ENCODE data around the gene IL1RAP.

IL1RAP gene

GRCh38 chr3:190614226-190615059 is 100.6 kb downstream of the IL1RAP start:
- DNase-seq (ENCODE audit: low read depth), result no peak

GRCh38 chr3:190615060-190615384 is 101.1 kb downstream of the IL1RAP start:
- DNase-seq (ENCODE audit: low read depth), result no peak

- no peak for DNase-seq (ENCODE audit: low read depth)
These were observed 101.7 kb downstream of the IL1RAP start for GRCh38 chr3:190615607-190616006.

- DNase-seq (ENCODE audit: low read depth), result no peak
These were observed 102.8 kb downstream of the IL1RAP start for GRCh38 chr3:190616637-190617036.

- DNase-seq (ENCODE audit: low read depth), result peak; percentile 30
These were observed 103.3 kb downstream of the IL1RAP start for GRCh38 chr3:190617185-190617584.

GRCh38 chr3:190618330-190619030 is 104.6 kb downstream of the IL1RAP start:
- no peak for DNase-seq (ENCODE audit: low read depth)

- no peak for DNase-seq (ENCODE audit: low read depth)
These were observed 105.5 kb downstream of the IL1RAP start for GRCh38 chr3:190619353-190619752.

GRCh38 chr3:190619761-190620160 is 105.9 kb downstream of the IL1RAP start:
- DNase-seq (ENCODE audit: low read depth), result no peak

DNA sequence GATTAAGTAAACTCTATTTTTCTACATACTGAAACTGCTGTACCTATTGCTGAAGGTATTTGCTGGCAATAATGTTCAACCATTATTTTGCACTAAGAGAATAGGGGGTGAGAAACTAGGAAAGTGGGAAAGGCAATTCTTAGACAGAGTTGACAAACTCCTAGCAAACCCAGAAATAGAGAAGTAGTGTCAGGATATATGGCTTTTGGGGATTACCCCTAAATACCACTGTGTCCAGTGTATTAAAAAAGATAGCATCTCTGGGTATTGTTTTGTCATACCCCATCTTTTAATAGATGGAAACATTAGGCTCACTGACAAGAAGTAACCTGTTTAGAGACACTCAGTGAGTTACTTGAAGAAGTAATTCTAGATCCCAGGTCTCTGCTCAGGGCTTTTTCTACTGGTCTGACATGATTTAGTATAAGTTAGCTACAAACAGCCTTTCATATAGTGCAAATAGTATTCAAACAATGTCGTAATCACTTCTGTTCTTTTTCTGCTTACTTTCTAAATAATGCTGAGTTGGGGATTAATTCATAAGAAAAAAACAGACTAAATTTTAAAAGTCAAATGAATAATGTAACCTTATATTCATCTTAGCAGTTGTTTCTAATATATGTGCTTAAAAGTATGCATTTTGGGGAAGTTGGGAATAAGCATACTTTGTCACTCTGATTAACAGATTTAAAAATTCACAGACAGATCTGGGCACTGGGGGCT is 107.2 kb downstream of the IL1RAP start:
- DNase-seq (ENCODE audit: low read depth), result no peak

- DNase-seq (ENCODE audit: low read depth), result no peak
These were observed 108.0 kb downstream of the IL1RAP start for GRCh38 chr3:190621927-190622326.

- no peak for DNase-seq (ENCODE audit: low read depth)
These were observed 110.4 kb downstream of the IL1RAP start for GRCh38 chr3:190624282-190624681.

DNA sequence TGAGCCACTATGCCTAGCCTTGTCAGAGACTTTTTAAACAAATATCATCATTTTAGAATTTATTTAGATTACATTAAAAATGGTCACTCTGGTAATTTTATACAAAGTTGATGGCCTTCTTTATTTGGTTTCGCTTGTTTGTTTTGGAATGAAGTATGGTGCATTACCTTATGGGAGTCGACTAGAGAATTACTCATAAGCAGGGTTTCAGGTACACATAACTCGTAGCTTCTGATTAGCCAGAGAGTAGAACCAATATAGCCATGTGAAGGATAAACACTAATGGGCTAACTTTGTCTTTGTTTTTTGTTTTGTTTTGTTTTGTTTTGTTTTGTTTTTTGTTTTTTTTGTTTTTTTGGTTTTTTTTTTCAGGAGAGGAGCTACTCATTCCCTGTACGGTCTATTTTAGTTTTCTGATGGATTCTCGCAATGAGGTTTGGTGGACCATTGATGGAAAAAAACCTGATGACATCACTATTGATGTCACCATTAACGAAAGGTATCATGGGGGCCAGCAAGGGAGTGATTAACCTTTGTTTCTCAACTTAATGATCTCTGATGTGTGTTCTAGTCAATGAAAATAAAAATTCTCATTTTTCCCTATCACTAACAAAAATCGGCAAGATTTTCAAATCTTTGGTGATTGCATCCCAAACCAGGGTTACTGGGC is 113.2 kb downstream of the IL1RAP start:
- no peak for DNase-seq (ENCODE audit: low read depth)

- DNase-seq (ENCODE audit: low read depth), result no peak
These were observed 115.2 kb downstream of the IL1RAP start for GRCh38 chr3:190629088-190629487.

DNA sequence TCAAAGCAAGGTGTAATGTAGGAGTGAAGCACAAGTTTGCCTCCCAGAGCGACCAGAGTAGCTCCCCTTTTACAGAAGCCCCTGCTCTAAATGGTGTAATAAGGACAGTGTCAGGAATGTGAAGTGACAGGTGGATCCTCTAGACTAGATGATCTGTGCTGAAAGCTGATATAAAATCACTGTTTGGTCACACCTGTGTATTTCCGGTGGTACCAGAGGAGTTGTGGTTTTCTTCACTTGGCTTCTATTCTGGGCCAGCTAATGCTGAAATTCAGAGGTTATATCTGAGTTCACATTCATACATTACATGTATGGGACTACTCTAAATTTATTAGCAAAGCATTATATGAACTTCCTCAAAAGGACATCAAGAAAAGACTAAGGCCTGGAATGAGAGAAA is 117.4 kb downstream of the IL1RAP start:
- no peak for DNase-seq (ENCODE audit: low read depth)

GRCh38 chr3:190641564-190641963 is 127.7 kb downstream of the IL1RAP start:
- DNase-seq (ENCODE audit: low read depth), result no peak

- peak; percentile 62 for DNase-seq (ENCODE audit: low read depth)
These were observed 128.1 kb downstream of the IL1RAP start for GRCh38 chr3:190642016-190642415.

GRCh38 chr3:190644035-190644434 is 130.2 kb downstream of the IL1RAP start:
- DNase-seq (ENCODE audit: low read depth), result no peak

GRCh38 chr3:190644766-190645165 is 130.9 kb downstream of the IL1RAP start:
- no peak for DNase-seq (ENCODE audit: low read depth)

DNA sequence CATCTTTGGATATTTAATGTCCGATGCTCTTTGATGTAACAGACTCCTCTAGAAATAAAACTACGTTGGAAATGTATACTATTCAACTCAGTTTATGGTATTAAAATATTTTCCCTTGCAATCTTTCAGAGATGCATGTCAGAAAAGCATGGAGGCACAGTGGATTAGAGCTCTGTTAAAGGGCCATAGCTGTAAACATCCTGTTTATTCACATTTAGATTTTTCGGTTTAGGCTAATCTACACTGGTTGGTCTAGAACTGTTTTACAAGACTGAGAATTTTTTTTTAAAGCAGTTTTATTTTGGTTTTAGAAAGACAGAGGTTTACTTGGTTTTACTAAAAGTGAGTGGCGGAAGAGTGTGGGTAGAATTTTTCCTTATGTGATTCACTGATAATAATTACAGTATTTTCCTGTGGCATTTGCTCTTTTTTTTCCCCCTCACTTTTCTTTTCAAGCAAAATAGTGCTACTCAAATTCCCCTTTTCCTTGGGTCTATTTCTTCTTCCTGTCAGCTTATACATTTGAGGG is 132.1 kb downstream of the IL1RAP start:
- peak; percentile 5 for DNase-seq (ENCODE audit: low read depth)

DNA sequence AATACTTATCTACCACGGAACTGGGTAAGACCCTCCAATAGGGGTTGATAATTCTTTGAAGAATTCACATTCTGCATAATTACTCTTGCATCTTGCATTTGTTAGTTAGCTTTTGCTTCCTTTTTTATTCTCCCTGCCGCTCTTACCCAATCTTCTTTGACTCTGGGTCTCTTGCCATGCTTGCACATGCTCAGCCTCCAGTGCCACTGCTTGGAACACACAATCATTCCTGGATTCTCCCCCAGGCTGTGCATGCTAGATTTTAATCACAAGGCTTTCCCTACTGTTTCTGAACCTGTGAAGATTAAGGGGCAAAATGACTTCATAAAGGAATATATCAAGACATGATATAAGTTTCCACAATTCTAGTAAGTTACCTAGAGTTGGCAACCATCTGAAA is 133.1 kb downstream of the IL1RAP start:
- no peak for DNase-seq (ENCODE audit: low read depth)

- DNase-seq (ENCODE audit: low read depth), result no peak
These were observed 142.0 kb downstream of the IL1RAP start for GRCh38 chr3:190655933-190656332.

DNA sequence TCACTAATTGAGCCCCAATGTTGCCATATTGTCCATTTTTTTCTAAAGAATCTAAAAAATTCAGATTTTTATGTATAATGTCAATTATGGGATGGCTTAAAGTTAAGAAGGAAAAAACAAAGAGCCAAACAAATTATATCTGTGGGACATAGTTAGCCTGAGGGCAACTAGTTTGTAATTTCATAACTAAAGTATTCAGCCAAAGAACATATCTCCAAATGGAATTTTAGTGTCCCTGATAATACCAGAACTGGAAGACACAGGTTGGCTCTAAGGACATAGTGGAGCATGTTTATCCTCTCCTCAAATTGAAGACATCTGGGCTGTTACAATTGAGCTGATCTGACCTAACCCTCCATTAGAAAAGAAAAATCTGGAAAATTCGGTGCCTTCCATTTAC is 144.2 kb downstream of the IL1RAP start:
- DNase-seq (ENCODE audit: low read depth), result no peak

All from CMK (cell line).